Rectal smooth muscle tissue (tissue), 1 donor: ENCODE results near the gene ETS1.

Source experiments
- H3K27ac ChIP-seq: one replicate; pipeline ENCODE4 v1.7.0; 2013; ENCODE audit warnings: low read depth, low read length, inconsistent platforms
- H3K27me3 ChIP-seq: one replicate; pipeline ENCODE4 v1.7.0; 2013; ENCODE audit warnings: low read length; ENCODE audit not compliant: control insufficient read depth, insufficient read depth
- H3K36me3 ChIP-seq: one replicate; pipeline ENCODE4 v1.7.0; 2013; ENCODE audit warnings: low read length; ENCODE audit not compliant: control insufficient read depth, insufficient read depth
- H3K4me1 ChIP-seq: one replicate; pipeline ENCODE4 v1.7.0; 2013; ENCODE audit warnings: low read length; ENCODE audit not compliant: control insufficient read depth, insufficient read depth
- H3K4me3 ChIP-seq: one replicate; pipeline ENCODE4 v1.7.0; 2013; ENCODE audit warnings: low read length
- H3K9ac ChIP-seq: one replicate; pipeline ENCODE4 v1.7.0; 2013; ENCODE audit warnings: low read length

Gene ETS1

GRCh38 chr11:128625326-128625725 lies 38.0 kb upstream of the ETS1 start:
- H3K36me3 ChIP-seq, result no peaks in the 10 kb centered on the region
- no peak overlapping the region for H3K4me3 ChIP-seq
- no peaks in the 10 kb centered on the region for H3K27me3 ChIP-seq
- peak overlapping the region; percentile 37 for H3K9ac ChIP-seq
- H3K4me1 ChIP-seq, result no peaks in the 10 kb centered on the region
- no peak overlapping the region for H3K27ac ChIP-seq

GRCh38 chr11:128624269-128625175 lies 37.2 kb upstream of the ETS1 start:
- H3K27ac ChIP-seq, result no peak overlapping the region
- no peak overlapping the region for H3K4me3 ChIP-seq
- no peaks in the 10 kb centered on the region for H3K27me3 ChIP-seq
- H3K9ac ChIP-seq, result no peak overlapping the region
- H3K36me3 ChIP-seq, result no peaks in the 10 kb centered on the region
- no peaks in the 10 kb centered on the region for H3K4me1 ChIP-seq

- Histone ChIP-seq H3K4me3 (no peak overlapping the region), H3K27me3 (no peaks in the 10 kb centered on the region), H3K4me1 (no peaks in the 10 kb centered on the region), H3K36me3 (no peaks in the 10 kb centered on the region), H3K9ac (no peak overlapping the region), H3K27ac (no peak overlapping the region)
These were observed 35.7 kb upstream of the ETS1 start for GRCh38 chr11:128623091-128623490.

- Histone ChIP-seq H3K4me3 (no peak overlapping the region), H3K36me3 (no peaks in the 10 kb centered on the region), H3K27me3 (no peaks in the 10 kb centered on the region), H3K9ac (no peak overlapping the region), H3K4me1 (no peaks in the 10 kb centered on the region), H3K27ac (no peak overlapping the region)
These were observed 34.5 kb upstream of the ETS1 start for GRCh38 chr11:128621601-128622501.

GRCh38 chr11:128620309-128621100 lies 33.1 kb upstream of the ETS1 start:
- Histone ChIP-seq H3K9ac (no peak overlapping the region), H3K27ac (no peak overlapping the region), H3K27me3 (no peaks in the 10 kb centered on the region), H3K36me3 (no peaks in the 10 kb centered on the region), H3K4me1 (no peaks in the 10 kb centered on the region), H3K4me3 (no peak overlapping the region)

GRCh38 chr11:128619540-128620308 lies 32.4 kb upstream of the ETS1 start:
- Histone ChIP-seq H3K36me3 (no peaks in the 10 kb centered on the region), H3K4me1 (no peaks in the 10 kb centered on the region), H3K4me3 (no peak overlapping the region), H3K9ac (no peak overlapping the region), H3K27ac (no peak overlapping the region), H3K27me3 (no peaks in the 10 kb centered on the region)

GRCh38 chr11:128619007-128619406 lies 31.6 kb upstream of the ETS1 start:
- Histone ChIP-seq H3K4me1 (no peaks in the 10 kb centered on the region), H3K27ac (no peak overlapping the region), H3K36me3 (no peaks in the 10 kb centered on the region), H3K9ac (no peak overlapping the region), H3K4me3 (no peak overlapping the region), H3K27me3 (no peaks in the 10 kb centered on the region)

GRCh38 chr11:128618603-128619002 lies 31.2 kb upstream of the ETS1 start:
- Histone ChIP-seq H3K4me3 (no peak overlapping the region), H3K27ac (no peak overlapping the region), H3K27me3 (no peaks in the 10 kb centered on the region), H3K4me1 (no peaks in the 10 kb centered on the region), H3K36me3 (no peaks in the 10 kb centered on the region), H3K9ac (no peak overlapping the region)

GRCh38 chr11:128616161-128616560 lies 28.8 kb upstream of the ETS1 start:
- Histone ChIP-seq H3K9ac (no peak overlapping the region), H3K27me3 (no peaks in the 10 kb centered on the region), H3K4me1 (no peaks in the 10 kb centered on the region), H3K36me3 (no peaks in the 10 kb centered on the region), H3K27ac (no peak overlapping the region), H3K4me3 (no peak overlapping the region)

- Histone ChIP-seq H3K4me1 (no peaks in the 10 kb centered on the region), H3K27me3 (no peaks in the 10 kb centered on the region), H3K36me3 (no peaks in the 10 kb centered on the region), H3K4me3 (no peak overlapping the region), H3K27ac (no peak overlapping the region), H3K9ac (no peak overlapping the region)
These were observed 28.3 kb upstream of the ETS1 start for GRCh38 chr11:128615612-128616011.

- H3K9ac ChIP-seq, result no peak overlapping the region
These were observed 27.7 kb upstream of the ETS1 start for GRCh38 chr11:128615076-128615475.

More at GRCh38 chr11:128615076-128615475, 27.7 kb upstream of the ETS1 start:
- Histone ChIP-seq H3K27ac (no peak overlapping the region), H3K27me3 (no peaks in the 10 kb centered on the region), H3K4me3 (no peak overlapping the region), H3K4me1 (no peaks in the 10 kb centered on the region), H3K36me3 (no peaks in the 10 kb centered on the region)
